DND-41 (cell line): Measurements from ENCODE around the gene PTCD2.
A peak's percentile ranks its signal among the peaks of the same experiment; 100 is the strongest.

Source experiments
- ATAC-seq: fragments of 200-7000 bp; cut with Tn5 transposase; 3 replicates; pipeline ENCODE4 v1.9.1; 2021; ENCODE audit warnings: low read depth; ENCODE audit not compliant: insufficient read depth
- DNase-seq: peaks from one replicate; pipeline ENCODE4 v3.0.0-alpha.2; 2020
- H2AFZ ChIP-seq: 2 replicates; pipeline ENCODE4 v1.6.0; 2012; ENCODE audit warnings: low read depth, low read length
- H3K27ac ChIP-seq: 2 replicates; pipeline ENCODE4 v1.5.1; 2012; ENCODE audit warnings: low read length, inconsistent platforms
- H3K27me3 ChIP-seq: fragments of 200-600 bp; sonication (generic); 2 replicates; pipeline ENCODE4 v1.6.0; 2012; ENCODE audit warnings: low read length, mild to moderate bottlenecking, inconsistent platforms; ENCODE audit not compliant: insufficient read depth, poor library complexity
- H3K36me3 ChIP-seq: 2 replicates; pipeline ENCODE4 v1.5.1; 2012; ENCODE audit warnings: low read length, inconsistent platforms; ENCODE audit not compliant: insufficient read depth
- H3K4me1 ChIP-seq: 2 replicates; pipeline ENCODE4 v1.5.1; 2012; ENCODE audit warnings: mild to moderate bottlenecking, low read length; ENCODE audit not compliant: insufficient read depth
- H3K4me2 ChIP-seq: 2 replicates; pipeline ENCODE4 v1.6.0; 2012; ENCODE audit warnings: mild to moderate bottlenecking, moderate library complexity, low read length, inconsistent platforms; ENCODE audit not compliant: insufficient read depth
- H3K4me3 ChIP-seq, 2 experiments: fragments of 200-600 bp in 1 of 2; shearing (Covaris generic) in 1 of 2; 2 replicates each; pipeline ENCODE4 v1.5.1; 2012 to 2016; ENCODE audit warnings: inconsistent platforms in 2 of 2, low read length in 2 of 2, mild to moderate bottlenecking in 2 of 2, low read depth in 1 of 2, moderate library complexity in 1 of 2
- H3K79me2 ChIP-seq: 2 replicates; pipeline ENCODE4 v1.6.0; 2012; ENCODE audit warnings: low read length, inconsistent platforms; ENCODE audit not compliant: insufficient read depth
- H3K9ac ChIP-seq: 2 replicates; pipeline ENCODE4 v1.6.0; 2012; ENCODE audit warnings: low read depth, mild to moderate bottlenecking, inconsistent platforms, low read length, moderate library complexity
- H3K9me3 ChIP-seq: 2 replicates; pipeline ENCODE4 v1.5.1; 2012; ENCODE audit warnings: low read length, moderate library complexity, mild to moderate bottlenecking, inconsistent platforms; ENCODE audit not compliant: insufficient read depth, severe bottlenecking
- H4K20me1 ChIP-seq: 2 replicates; pipeline ENCODE4 v1.6.0; 2012; ENCODE audit warnings: low read length; ENCODE audit not compliant: insufficient read depth
- CTCF ChIP-seq: IDR thresholded peaks from 2 replicates; pipeline ENCODE4 v1.5.1; 2012; ENCODE audit warnings: borderline replicate concordance, low read length, moderate library complexity, mild to moderate bottlenecking; ENCODE audit not compliant: poor library complexity, severe bottlenecking; ENCODE audit errors: extremely low read depth
- EZH2 ChIP-seq: IDR thresholded peaks from 3 replicates; pipeline ENCODE4 v1.6.1; 2012; ENCODE audit warnings: borderline replicate concordance, low read depth, mild to moderate bottlenecking, moderate library complexity, low read length, inconsistent platforms; ENCODE audit not compliant: severe bottlenecking

PTCD2 gene

DNA sequence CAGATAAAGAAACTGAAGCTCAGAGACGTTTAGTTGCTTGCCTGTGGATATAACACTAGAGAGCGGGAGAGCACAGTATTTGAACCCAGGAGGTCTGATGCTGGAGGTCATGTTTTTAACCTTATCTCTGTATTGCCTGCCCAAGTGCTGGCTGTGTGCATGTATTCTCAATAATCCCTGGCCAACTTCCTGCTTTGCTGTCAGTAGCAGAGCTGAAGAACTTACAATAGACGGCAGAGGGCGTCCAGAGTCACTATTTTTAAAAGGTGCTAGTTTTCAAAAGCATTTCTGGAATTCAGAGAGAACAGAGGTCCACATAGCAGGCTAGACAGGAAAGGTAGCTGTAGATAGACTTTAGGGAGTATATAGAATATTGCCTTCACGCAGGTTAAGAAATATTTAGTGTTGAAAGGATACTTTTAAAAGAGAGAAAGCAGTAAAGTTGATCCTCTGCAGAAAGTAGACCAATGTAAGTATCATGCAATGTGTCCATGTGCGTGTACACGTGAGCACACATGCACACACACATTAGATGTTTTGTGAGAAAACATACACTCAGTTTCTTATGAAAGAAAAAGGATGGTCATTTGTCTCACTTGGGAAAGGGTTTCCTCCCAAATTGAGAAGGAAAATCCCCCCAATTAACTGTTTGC is 46.3 kb downstream of the PTCD2 start:
- Histone ChIP-seq H3K9me3 (no peaks in the 10 kb centered on the region), H3K4me3 (no peak overlapping the region), H4K20me1 (no peaks in the 10 kb centered on the region), H3K79me2 (no peaks in the 10 kb centered on the region), H3K27ac (no peak overlapping the region), H3K4me2 (no peak overlapping the region), H2AFZ (no peak overlapping the region), H3K27me3 (no peaks in the 10 kb centered on the region), H3K36me3 (peaks cover 10% of the 10 kb centered on the region; the same call in 1 of the 2 replicates), H3K9ac (no peak overlapping the region), H3K4me1 (no peaks in the 10 kb centered on the region)
- ATAC-seq: peak; percentile 80
- peak; percentile 38 for DNase-seq
- TF ChIP-seq EZH2 (no peak), CTCF (peak; percentile 54)

DNA sequence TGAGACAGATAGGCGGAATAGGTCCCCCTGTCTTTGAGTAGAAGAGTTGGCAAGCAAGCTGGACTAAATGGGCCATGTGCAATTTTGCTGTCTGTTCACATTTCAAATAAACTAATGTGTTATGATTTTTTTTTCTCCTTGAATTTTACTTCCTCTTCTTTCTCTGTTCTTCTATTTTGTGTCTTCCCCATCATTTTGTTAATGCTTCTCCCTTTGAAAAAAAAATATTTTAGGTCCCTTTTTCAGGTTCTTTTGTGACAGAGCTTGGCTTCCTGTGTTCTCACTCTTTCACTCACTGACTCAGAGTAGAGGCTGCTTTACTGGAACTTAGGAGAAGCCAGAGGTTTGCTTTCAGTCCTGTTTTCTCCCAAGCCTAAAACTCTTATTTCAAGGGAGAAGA is 48.1 kb downstream of the PTCD2 start:
- Histone ChIP-seq H3K4me2 (no peak overlapping the region), H3K27ac (no peak overlapping the region), H3K79me2 (no peaks in the 10 kb centered on the region), H3K9ac (no peak overlapping the region), H3K4me1 (no peaks in the 10 kb centered on the region), H3K4me3 (no peak overlapping the region), H3K27me3 (no peaks in the 10 kb centered on the region), H3K9me3 (no peaks in the 10 kb centered on the region), H3K36me3 (no peaks in the 10 kb centered on the region), H4K20me1 (no peaks in the 10 kb centered on the region), H2AFZ (no peak overlapping the region)
- TF ChIP-seq CTCF: no peak
- no peak for TF ChIP-seq EZH2
- no peak for ATAC-seq
- no peak for DNase-seq

DNA sequence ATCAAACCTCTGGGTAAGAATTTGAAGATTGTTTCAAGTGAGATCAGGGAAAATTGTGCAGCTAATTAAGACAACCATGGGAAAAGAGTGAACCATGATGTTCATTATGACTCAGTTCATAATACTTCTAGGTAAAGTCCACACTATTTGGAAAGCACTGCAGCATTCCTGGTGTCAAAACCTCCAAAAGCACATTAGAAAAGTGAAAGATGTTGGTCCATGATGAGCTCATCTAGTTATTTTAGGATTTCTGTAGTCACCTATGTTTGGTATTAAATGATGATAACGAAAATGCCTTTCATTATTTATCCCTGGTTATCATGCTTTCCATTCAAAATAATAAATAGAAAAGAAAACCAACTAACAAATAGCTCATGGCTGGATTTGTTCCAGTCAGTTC is 49.1 kb downstream of the PTCD2 start:
- TF ChIP-seq EZH2 (no peak), CTCF (no peak)
- Histone ChIP-seq H3K27ac (no peak overlapping the region), H3K9me3 (no peaks in the 10 kb centered on the region), H3K4me1 (no peaks in the 10 kb centered on the region), H2AFZ (no peak overlapping the region), H3K36me3 (no peaks in the 10 kb centered on the region), H3K79me2 (no peaks in the 10 kb centered on the region), H3K4me2 (no peak overlapping the region), H4K20me1 (no peaks in the 10 kb centered on the region), H3K9ac (no peak overlapping the region), H3K4me3 (no peak overlapping the region), H3K27me3 (no peaks in the 10 kb centered on the region)
- DNase-seq (no peak), ATAC-seq (no peak)
